Adipocyte (in vitro differentiated cells): ENCODE measurements around the gene TIMM21.
A peak's percentile ranks its signal among the peaks of the same experiment; 100 is the strongest.

Source experiments
- DNase-seq: peaks from one replicate; pipeline ENCODE4 v3.0.0-alpha.2; 2015; ENCODE audit warnings: low read depth
- H3K27me3 ChIP-seq: replicated peaks from 2 replicates; pipeline ENCODE4 v1.7.0; 2013; ENCODE audit warnings: mild to moderate bottlenecking, low read length, moderate library complexity; ENCODE audit not compliant: control insufficient read depth, insufficient read depth
- H3K36me3 ChIP-seq: 2 replicates; pipeline ENCODE4 v1.7.0; 2013; ENCODE audit warnings: low read length, mild to moderate bottlenecking, moderate library complexity; ENCODE audit not compliant: control insufficient read depth, insufficient read depth, severe bottlenecking
- H3K4me1 ChIP-seq: 2 replicates; pipeline ENCODE4 v1.7.0; 2013; ENCODE audit warnings: mild to moderate bottlenecking, low read length, moderate library complexity; ENCODE audit not compliant: control insufficient read depth, insufficient read depth
- H3K4me3 ChIP-seq: 2 replicates; pipeline ENCODE4 v1.7.0; 2013; ENCODE audit warnings: mild to moderate bottlenecking, low read length, moderate library complexity
- H3K9ac ChIP-seq: 2 replicates; pipeline ENCODE4 v1.7.0; 2013; ENCODE audit warnings: mild to moderate bottlenecking, low read length, moderate library complexity
- H3K9me3 ChIP-seq: 2 replicates; pipeline ENCODE4 v1.7.0; 2013; ENCODE audit warnings: mild to moderate bottlenecking, low read length, moderate library complexity; ENCODE audit not compliant: control insufficient read depth

Gene TIMM21

DNA sequence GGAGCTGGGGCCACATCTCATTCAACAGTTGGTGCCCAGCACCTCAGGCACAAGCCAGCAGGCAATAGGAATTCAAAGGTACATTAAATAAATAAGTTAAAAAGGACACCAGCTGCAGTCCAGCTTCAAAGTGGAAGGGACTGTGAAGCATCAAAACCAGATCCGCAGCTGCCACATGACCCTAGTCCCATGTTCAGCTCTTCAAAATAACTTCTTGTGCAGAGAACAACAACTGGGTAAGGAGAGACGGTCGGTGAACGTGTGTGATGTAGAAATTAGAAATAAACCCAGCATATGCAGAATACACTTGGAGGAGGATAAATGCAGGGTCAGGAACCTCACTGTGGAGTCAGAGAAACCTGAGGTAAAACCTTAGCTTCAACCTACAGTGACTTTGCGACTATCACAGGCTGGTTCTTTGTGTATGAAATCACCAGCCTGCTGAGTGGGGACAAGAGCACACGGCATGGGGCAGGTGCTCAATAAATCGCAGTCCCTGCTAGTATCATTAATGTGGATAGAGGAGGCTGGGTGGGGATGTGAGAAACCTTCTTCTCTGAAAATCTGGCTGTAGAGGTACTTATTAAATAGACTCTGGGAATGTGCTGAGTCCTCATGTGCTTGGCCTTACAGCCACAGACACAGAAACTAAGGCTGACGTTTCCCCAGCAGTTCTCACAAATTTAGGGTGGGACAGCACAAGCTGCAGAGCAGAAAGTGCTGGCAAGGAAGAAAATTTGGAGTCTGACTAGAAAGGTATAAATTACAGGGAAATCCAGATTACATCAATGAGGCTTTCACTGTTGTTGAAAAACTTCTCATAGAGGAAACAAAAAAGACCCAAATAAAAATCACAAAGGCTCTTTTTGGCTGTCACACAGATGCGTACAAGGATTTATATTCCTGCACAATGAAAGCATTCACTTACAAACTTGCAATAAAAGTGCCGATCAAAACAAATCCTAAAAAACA is 21.4 kb upstream of the TIMM21 start:
- DNase-seq, result no peak

GRCh38 chr18:74128159-74128558 is 20.2 kb upstream of the TIMM21 start:
- Histone ChIP-seq H3K4me3 (no peak overlapping the region), H3K9ac (no peak overlapping the region), H3K9me3 (no peaks in the 10 kb centered on the region), H3K4me1 (no peaks in the 10 kb centered on the region), H3K27me3 (peaks cover 32% of the 10 kb centered on the region), H3K36me3 (no peaks in the 10 kb centered on the region)
- no peak for DNase-seq

More for the DNA sequence above, 21.4 kb upstream of the TIMM21 start:
- Histone ChIP-seq H3K36me3 (no peaks in the 10 kb centered on the region), H3K9ac (no peak overlapping the region), H3K4me3 (no peak overlapping the region), H3K9me3 (no peaks in the 10 kb centered on the region), H3K27me3 (peaks cover 33% of the 10 kb centered on the region), H3K4me1 (no peaks in the 10 kb centered on the region)

DNA sequence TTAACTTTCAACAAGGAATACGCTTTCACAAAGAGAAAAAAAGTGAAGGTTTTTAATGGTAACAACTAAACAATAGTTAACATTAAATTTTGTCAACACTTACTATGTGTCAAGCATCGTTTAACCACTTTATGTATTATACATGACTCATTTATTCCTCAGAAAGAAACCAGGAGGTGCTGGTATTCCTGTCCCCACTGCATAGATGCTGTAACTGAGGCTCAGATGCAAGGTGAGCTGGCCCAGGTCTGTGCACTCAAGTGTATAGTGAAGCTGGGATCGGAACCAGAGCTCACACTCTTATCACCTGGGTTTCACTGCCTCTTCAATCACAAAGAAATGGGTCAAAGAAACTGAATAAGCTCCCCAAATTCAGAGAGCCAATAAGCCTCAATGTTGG is 17.2 kb upstream of the TIMM21 start:
- no peak overlapping the region for H3K9ac ChIP-seq
- no peaks in the 10 kb centered on the region for H3K9me3 ChIP-seq
- no peaks in the 10 kb centered on the region for H3K4me1 ChIP-seq
- H3K36me3 ChIP-seq, result no peaks in the 10 kb centered on the region
- H3K4me3 ChIP-seq, result no peak overlapping the region
- peaks cover 31% of the 10 kb centered on the region for H3K27me3 ChIP-seq
- no peak for DNase-seq

DNA sequence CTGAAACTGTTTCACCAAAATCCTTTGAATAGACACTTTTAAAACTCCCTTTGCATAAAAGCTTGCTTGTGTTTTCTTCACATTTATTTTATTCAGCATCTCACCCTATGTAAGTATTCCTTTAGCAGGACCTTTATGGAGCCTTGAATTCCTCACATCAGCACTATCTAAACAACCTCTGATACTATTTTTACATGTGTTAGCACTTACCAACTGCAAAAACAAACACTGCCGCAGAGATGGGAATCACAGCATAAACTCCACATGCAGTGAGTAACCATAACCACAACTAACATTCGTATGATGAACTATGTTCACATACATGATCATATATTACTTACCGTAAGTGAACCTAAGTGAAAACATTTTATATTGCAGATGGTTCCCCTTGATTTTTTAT is 16.1 kb upstream of the TIMM21 start:
- DNase-seq, result peak; percentile 27
- Histone ChIP-seq H3K9ac (no peak overlapping the region), H3K9me3 (no peaks in the 10 kb centered on the region), H3K36me3 (no peaks in the 10 kb centered on the region), H3K4me3 (no peak overlapping the region), H3K27me3 (peaks cover 22% of the 10 kb centered on the region), H3K4me1 (no peaks in the 10 kb centered on the region)

DNA sequence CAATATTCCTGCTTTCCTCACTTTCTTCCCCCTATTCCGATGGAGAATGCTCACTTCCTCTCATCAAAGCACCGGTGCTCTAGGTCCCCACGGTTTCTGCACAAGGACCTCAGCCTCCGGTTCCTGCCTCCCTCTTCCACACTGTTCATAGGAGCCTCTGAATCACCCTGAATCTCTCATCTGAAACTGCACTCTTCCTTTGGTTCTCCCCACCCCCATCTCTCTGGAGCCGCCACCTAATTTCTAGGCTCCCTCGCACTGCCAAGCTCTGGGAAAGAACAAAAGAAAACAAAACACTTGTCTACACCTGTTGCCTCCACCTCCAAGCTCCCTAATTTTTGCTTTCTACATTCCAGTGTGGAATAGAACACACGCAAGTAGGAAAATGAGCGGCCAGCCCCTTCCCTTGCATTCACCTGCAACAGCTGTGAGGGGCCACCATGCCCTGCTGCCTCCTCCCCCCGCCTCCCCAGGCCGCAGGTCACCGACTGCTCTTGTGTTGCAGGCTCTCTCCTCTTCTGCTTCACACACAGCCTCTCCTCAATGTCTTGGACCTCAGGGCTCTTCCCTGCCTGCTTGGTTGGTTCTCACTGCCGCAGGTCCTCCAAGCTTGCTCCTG is 10.3 kb upstream of the TIMM21 start:
- Histone ChIP-seq H3K27me3 (peaks cover 4% of the 10 kb centered on the region), H3K4me1 (peaks cover 11% of the 10 kb centered on the region), H3K4me3 (no peak overlapping the region), H3K36me3 (no peaks in the 10 kb centered on the region), H3K9me3 (no peaks in the 10 kb centered on the region), H3K9ac (no peak overlapping the region)
- DNase-seq, result no peak

- Histone ChIP-seq H3K9me3 (no peaks in the 10 kb centered on the region), H3K36me3 (no peaks in the 10 kb centered on the region), H3K4me3 (no peak overlapping the region), H3K4me1 (peaks cover 11% of the 10 kb centered on the region), H3K27me3 (no peaks in the 10 kb centered on the region), H3K9ac (no peak overlapping the region)
- no peak for DNase-seq
These were observed 8.9 kb upstream of the TIMM21 start for GRCh38 chr18:74139411-74139810.

DNA sequence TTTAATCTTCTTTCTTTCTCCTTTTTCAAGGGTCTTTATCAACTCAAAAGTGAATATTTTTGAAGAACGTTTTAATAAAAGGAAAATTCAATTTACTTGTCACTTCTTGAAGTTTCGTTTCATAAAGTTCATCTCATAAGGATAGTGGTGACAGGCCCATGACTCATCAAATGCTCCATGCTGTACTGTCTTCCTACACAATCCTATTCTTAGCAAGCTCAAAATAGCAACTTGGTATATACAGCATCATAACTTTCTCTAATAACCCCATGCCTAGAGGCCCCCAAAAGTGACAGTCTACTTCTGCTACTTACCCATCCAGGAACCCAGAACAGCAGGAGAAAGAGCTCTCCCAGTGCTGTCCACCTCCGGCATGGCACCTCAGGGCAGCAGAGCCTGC is 8.4 kb upstream of the TIMM21 start:
- Histone ChIP-seq H3K4me1 (peaks cover 11% of the 10 kb centered on the region), H3K36me3 (no peaks in the 10 kb centered on the region), H3K9me3 (no peaks in the 10 kb centered on the region), H3K27me3 (no peaks in the 10 kb centered on the region), H3K4me3 (no peak overlapping the region), H3K9ac (no peak overlapping the region)
- DNase-seq, result peak; percentile 61

- Histone ChIP-seq H3K4me1 (peaks cover 11% of the 10 kb centered on the region), H3K36me3 (no peaks in the 10 kb centered on the region), H3K4me3 (no peak overlapping the region), H3K9ac (no peak overlapping the region), H3K27me3 (no peaks in the 10 kb centered on the region), H3K9me3 (no peaks in the 10 kb centered on the region)
- DNase-seq, result no peak
These were observed 7.7 kb upstream of the TIMM21 start for GRCh38 chr18:74140582-74140981.

DNA sequence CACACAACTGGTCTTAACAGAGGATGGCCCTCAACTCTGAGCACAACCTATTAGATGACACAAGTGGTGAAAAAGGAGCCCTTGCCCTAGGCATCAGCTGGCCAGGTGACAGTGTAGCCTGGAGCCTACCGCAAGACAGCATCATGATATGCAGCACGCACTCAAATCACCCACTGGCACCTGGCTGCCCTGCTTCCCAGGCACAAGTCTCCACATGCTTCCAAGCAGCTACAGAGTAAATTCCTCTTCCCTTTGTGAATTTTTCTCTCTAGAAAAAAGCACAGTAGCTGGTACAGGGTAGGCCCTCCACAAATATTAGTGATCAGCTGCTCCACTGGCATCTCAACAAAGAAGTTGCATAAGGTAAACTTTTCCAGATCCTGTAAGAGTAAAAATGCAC is 6.7 kb upstream of the TIMM21 start:
- H3K4me3 ChIP-seq, result no peak overlapping the region

DNA sequence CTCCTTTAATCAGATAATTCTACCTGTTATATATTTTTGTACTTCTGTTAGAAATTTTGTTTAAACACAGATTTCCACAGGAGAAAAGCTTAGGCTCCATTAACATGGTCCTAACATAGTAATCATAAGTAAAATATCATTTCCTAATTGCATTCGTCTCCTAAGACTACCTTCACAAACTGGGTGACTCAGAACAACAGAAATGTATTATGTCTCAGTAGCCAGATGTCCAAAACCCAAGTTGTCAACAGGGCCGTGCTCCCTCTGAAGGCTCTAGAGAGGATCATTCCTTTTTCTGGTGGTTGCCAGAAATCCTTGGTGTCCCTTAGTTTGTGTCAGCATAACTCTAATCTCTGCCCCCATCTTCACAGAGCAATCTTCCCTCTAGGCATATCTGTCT is 6.1 kb upstream of the TIMM21 start:
- peaks cover 13% of the 10 kb centered on the region for H3K4me1 ChIP-seq
- H3K36me3 ChIP-seq, result no peaks in the 10 kb centered on the region
- H3K9ac ChIP-seq, result no peak overlapping the region
- no peak for DNase-seq
- H3K27me3 ChIP-seq, result no peaks in the 10 kb centered on the region
- H3K9me3 ChIP-seq, result no peaks in the 10 kb centered on the region
- H3K4me3 ChIP-seq, result no peak overlapping the region

More for the DNA sequence above, 6.7 kb upstream of the TIMM21 start:
- H3K36me3 ChIP-seq, result no peaks in the 10 kb centered on the region
- peaks cover 11% of the 10 kb centered on the region for H3K4me1 ChIP-seq
- DNase-seq, result no peak
- no peak overlapping the region for H3K9ac ChIP-seq
- H3K27me3 ChIP-seq, result no peaks in the 10 kb centered on the region
- no peaks in the 10 kb centered on the region for H3K9me3 ChIP-seq

GRCh38 chr18:74146756-74147155 is 1.6 kb upstream of the TIMM21 start:
- DNase-seq, result peak; percentile 67
- H3K4me1 ChIP-seq, result peaks cover 17% of the 10 kb centered on the region
- no peak overlapping the region for H3K9ac ChIP-seq
- H3K36me3 ChIP-seq, result no peaks in the 10 kb centered on the region
- H3K9me3 ChIP-seq, result no peaks in the 10 kb centered on the region
- peak overlapping the region; percentile 91 for H3K4me3 ChIP-seq
- H3K27me3 ChIP-seq, result no peaks in the 10 kb centered on the region
